ENCODE results near the gene VSTM4.

The VSTM4 gene

DNA sequence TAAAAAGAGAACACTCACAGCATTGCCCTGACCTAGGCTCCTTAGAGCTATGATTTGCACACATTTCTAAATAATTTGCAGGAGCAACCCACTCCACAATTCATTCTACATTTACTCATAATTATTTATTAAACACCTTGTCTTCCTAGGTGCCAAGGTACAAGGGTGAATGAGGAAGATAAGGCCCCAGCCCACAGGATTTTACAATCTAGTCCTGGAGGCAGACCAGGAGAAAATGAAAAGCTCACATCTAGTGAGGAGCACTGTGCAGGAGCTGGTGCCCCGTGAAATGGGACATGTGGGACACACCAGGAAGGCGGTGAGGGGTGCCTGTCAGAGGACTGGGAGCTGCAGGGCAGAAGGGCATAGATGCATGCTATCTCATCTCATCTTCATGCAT lies 116.0 kb downstream of the VSTM4 start:
- Histone ChIP-seq H3K4me1 (ENCODE audit: control insufficient read depth in 1 of 2, insufficient read depth in 2 of 2, low read length in 2 of 2) (no peaks in the 10 kb centered on the region), H3K36me3 (ENCODE audit: control insufficient read depth in 1 of 2, insufficient read depth in 2 of 2, low read length in 2 of 2) (no peaks in the 10 kb centered on the region), H3K27ac (ENCODE audit: low read length) (no peak overlapping the region), H3K27me3 (ENCODE audit: low read depth, low read length) (no peaks in the 10 kb centered on the region), H3K4me3 (ENCODE audit: low read depth in 1 of 2, low read length in 2 of 2) (no peak overlapping the region), H3K9me3 (ENCODE audit: control insufficient read depth in 1 of 2, low read length in 2 of 2) (no peaks in the 10 kb centered on the region)

DNA sequence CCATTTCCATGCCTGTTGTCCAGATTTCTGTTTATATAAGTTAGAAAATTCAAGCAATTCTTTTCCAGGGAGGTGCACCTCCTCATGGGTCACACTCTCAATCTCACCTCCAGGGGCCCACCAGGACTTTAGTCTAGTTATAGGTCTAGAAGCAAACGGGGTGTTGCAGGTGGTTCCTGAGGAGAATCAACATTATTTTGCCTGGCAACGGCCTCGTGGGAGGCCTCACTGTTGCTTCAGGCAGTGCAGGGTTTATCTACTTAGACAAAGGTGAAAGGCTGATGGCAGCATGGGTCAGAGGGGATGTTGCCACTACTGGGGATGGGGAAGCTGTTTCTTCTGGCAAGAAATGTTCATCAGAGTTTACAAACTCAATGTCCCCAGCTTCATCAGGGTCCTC lies 119.0 kb downstream of the VSTM4 start:
- Histone ChIP-seq H3K27me3 (ENCODE audit: low read depth, low read length) (no peaks in the 10 kb centered on the region), H3K27ac (ENCODE audit: low read length) (no peak overlapping the region), H3K9me3 (ENCODE audit: control insufficient read depth in 1 of 2, low read length in 2 of 2) (no peaks in the 10 kb centered on the region), H3K4me3 (ENCODE audit: low read depth in 1 of 2, low read length in 2 of 2) (no peak overlapping the region), H3K36me3 (ENCODE audit: control insufficient read depth in 1 of 2, insufficient read depth in 2 of 2, low read length in 2 of 2) (no peaks in the 10 kb centered on the region), H3K4me1 (ENCODE audit: control insufficient read depth in 1 of 2, insufficient read depth in 2 of 2, low read length in 2 of 2) (no peaks in the 10 kb centered on the region)

DNA sequence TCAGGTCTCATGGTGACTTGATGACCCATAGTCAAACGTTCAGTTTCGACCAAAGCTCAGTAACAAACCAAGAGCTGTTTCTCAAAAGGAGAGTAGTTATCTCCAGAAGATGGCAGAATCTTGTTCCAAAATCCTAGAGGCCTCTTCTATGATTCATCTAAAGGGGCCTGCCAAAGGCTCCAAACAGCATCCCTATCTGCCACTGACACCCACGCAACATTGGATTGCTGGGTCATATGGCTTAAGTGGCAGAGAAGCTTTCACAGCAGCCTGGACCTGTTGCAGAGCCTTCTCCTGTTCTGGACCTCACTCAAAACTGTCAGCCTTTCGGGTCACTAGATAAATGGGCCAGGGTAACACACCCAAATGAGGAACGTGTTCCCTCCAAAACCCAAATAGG lies 121.7 kb downstream of the VSTM4 start:
- H3K27me3 ChIP-seq (ENCODE audit: low read depth, low read length), result no peaks in the 10 kb centered on the region
- no peaks in the 10 kb centered on the region for H3K36me3 ChIP-seq (ENCODE audit: control insufficient read depth in 1 of 2, insufficient read depth in 2 of 2, low read length in 2 of 2)
- no peak overlapping the region for H3K27ac ChIP-seq (ENCODE audit: low read length)
- no peaks in the 10 kb centered on the region for H3K4me1 ChIP-seq (ENCODE audit: control insufficient read depth in 1 of 2, insufficient read depth in 2 of 2, low read length in 2 of 2)
- no peak overlapping the region for H3K4me3 ChIP-seq (ENCODE audit: low read depth in 1 of 2, low read length in 2 of 2)
- no peaks in the 10 kb centered on the region for H3K9me3 ChIP-seq (ENCODE audit: control insufficient read depth in 1 of 2, low read length in 2 of 2)

DNA sequence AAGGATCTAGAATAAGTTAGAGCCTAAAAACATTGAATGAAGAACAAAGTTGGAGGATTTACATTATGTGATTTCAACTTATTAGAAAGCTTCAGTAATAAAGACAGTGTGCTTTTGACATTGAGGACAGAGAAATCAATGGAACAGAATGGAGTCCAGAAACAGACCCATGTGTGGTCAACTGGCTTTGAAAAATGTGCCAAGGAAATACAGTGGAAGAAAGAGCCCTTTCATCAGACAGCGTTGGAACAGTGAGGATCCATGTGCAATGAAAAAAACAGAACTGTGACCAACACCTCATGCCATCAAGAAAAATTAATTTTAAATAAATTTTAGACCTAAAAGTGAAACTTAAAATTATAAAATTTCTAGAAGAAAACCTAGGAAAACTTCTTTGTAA lies 125.1 kb downstream of the VSTM4 start:
- H3K9me3 ChIP-seq (ENCODE audit: control insufficient read depth in 1 of 2, low read length in 2 of 2), result no peaks in the 10 kb centered on the region
- H3K27ac ChIP-seq (ENCODE audit: low read length), result no peak overlapping the region
- no peaks in the 10 kb centered on the region for H3K36me3 ChIP-seq (ENCODE audit: control insufficient read depth in 1 of 2, insufficient read depth in 2 of 2, low read length in 2 of 2)
- H3K4me3 ChIP-seq (ENCODE audit: low read depth in 1 of 2, low read length in 2 of 2), result no peak overlapping the region
- no peaks in the 10 kb centered on the region for H3K4me1 ChIP-seq (ENCODE audit: control insufficient read depth in 1 of 2, insufficient read depth in 2 of 2, low read length in 2 of 2)
- H3K27me3 ChIP-seq (ENCODE audit: low read depth, low read length), result no peaks in the 10 kb centered on the region

DNA sequence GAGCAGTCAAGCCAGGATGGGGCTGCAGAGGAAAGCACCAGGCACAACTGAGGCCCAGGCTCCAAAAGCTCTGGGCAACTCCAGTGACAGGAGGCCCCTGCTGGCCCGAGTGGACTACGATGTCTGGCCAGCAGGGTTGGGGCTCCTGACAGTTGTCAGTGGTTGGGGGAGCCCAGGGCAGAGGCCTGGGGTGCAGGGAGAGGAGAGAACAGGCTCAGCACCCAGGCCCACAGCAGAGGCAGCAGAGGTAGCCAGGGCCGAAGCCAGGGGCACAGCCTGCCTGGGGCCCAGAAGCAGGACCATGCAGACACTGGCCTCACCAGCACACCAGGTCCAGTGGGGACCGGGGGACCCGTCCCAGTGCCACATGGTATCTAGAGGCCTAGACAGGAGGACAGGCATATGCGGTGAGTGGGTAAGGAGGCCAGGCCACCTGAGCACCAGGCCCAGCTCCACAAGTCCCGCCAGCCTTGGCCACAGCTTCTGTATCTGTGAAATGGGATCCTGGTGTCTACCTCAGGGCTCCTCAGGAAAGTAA lies 129.6 kb downstream of the VSTM4 start:
- Histone ChIP-seq H3K9me3 (ENCODE audit: control insufficient read depth in 1 of 2, low read length in 2 of 2) (no peaks in the 10 kb centered on the region), H3K36me3 (ENCODE audit: control insufficient read depth in 1 of 2, insufficient read depth in 2 of 2, low read length in 2 of 2) (no peaks in the 10 kb centered on the region), H3K27ac (ENCODE audit: low read length) (no peak overlapping the region), H3K4me1 (ENCODE audit: control insufficient read depth in 1 of 2, insufficient read depth in 2 of 2, low read length in 2 of 2) (no peaks in the 10 kb centered on the region), H3K27me3 (ENCODE audit: low read depth, low read length) (no peaks in the 10 kb centered on the region), H3K4me3 (ENCODE audit: low read depth in 1 of 2, low read length in 2 of 2) (no peak overlapping the region)

DNA sequence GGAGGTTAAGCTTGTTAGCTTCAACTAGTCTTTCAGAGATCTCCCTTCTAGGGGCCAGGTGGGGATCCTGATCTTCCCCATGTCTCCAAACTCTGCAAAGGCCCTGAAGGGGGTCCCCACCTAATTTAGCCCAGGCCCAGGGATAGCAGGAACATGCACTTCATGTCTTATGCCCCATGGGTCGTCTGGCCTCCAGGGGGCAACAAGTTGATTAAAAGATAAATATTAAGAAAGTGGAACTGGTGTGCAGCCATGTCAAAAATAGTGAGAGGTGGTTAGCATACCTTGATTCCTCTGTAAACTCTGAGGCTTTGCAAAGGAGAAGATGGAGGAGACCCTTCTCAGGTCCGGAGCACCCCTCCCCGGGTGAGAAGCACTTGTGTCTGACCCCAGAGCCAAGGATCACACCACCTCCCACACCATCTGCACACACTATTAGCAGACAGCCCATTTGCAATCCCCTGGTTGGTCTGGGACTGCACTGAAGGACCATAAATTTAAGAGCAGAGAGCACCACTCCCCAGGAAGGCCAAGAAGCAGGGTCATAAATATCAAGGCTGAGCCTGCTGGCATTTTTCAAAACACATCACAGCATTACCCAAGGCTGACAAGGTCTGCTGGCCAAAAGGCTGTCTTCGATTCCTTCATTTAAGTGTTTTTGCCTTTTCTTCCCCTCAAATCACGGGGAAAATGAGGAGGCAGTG lies 131.5 kb downstream of the VSTM4 start:
- Histone ChIP-seq H3K9me3 (ENCODE audit: control insufficient read depth in 1 of 2, low read length in 2 of 2) (no peaks in the 10 kb centered on the region), H3K27ac (ENCODE audit: low read length) (no peak overlapping the region), H3K27me3 (ENCODE audit: low read depth, low read length) (no peaks in the 10 kb centered on the region), H3K36me3 (ENCODE audit: control insufficient read depth in 1 of 2, insufficient read depth in 2 of 2, low read length in 2 of 2) (no peaks in the 10 kb centered on the region), H3K4me1 (ENCODE audit: control insufficient read depth in 1 of 2, insufficient read depth in 2 of 2, low read length in 2 of 2) (no peaks in the 10 kb centered on the region), H3K4me3 (ENCODE audit: low read depth in 1 of 2, low read length in 2 of 2) (no peak overlapping the region)

DNA sequence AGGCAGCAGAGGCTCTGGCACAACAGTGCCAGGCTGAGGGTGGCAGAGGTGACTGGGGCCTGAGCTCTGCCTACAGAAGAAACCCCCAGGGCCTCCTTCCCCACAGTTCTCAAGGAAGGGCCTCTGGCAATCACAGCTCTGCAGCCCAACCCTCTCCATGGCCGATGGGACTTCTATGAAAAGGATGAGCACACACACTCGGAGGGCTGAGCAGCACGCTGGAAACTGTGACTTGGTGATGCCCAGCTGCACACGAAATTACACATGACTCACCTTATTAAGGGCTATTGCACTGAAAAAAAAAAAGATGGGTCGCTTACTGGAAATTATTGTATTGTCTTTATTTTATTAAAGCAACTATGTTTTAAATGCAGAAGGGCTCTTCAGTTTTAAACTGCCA lies 132.7 kb downstream of the VSTM4 start:
- no peaks in the 10 kb centered on the region for H3K36me3 ChIP-seq (ENCODE audit: control insufficient read depth in 1 of 2, insufficient read depth in 2 of 2, low read length in 2 of 2)

DNA sequence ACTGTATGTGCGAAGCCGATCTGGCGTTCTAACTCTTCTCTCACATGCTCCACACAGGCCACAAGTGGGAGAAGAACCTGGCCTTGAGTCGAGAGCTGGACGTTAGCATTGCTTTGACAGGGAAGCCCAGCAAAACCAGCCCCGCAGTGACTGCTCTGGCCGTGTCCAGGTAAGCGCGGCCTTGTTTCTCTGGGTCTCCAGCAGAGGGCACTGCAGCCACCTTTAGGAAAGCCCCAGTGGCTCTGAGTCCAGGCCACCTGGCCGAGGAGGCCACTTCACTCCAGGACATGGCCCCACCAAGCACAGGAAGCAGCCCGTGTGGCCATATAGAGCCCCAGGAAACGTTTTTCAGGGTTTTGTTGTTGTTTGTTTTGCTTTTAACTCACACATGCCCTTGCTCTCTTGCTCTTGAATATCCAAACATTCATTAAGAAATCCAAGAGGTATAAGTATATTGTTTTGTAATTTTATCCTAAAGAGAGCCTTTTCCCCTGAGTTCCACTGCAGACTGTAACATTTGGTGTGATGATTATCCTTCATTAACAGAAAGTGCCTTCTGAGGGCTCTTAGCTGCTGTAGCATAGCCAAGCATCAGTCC lies 133.9 kb downstream of the VSTM4 start:
- H3K4me3 ChIP-seq (ENCODE audit: low read depth in 1 of 2, low read length in 2 of 2), result no peak overlapping the region
- H3K27ac ChIP-seq (ENCODE audit: low read length), result no peak overlapping the region
- H3K4me1 ChIP-seq (ENCODE audit: control insufficient read depth in 1 of 2, insufficient read depth in 2 of 2, low read length in 2 of 2), result no peaks in the 10 kb centered on the region
- no peaks in the 10 kb centered on the region for H3K9me3 ChIP-seq (ENCODE audit: control insufficient read depth in 1 of 2, low read length in 2 of 2)
- no peaks in the 10 kb centered on the region for H3K36me3 ChIP-seq (ENCODE audit: control insufficient read depth in 1 of 2, insufficient read depth in 2 of 2, low read length in 2 of 2)
- no peaks in the 10 kb centered on the region for H3K27me3 ChIP-seq (ENCODE audit: low read depth, low read length)

More for the DNA sequence above, 132.7 kb downstream of the VSTM4 start:
- Histone ChIP-seq H3K4me3 (ENCODE audit: low read depth in 1 of 2, low read length in 2 of 2) (no peak overlapping the region), H3K27ac (ENCODE audit: low read length) (no peak overlapping the region), H3K4me1 (ENCODE audit: control insufficient read depth in 1 of 2, insufficient read depth in 2 of 2, low read length in 2 of 2) (no peaks in the 10 kb centered on the region), H3K27me3 (ENCODE audit: low read depth, low read length) (no peaks in the 10 kb centered on the region), H3K9me3 (ENCODE audit: control insufficient read depth in 1 of 2, low read length in 2 of 2) (no peaks in the 10 kb centered on the region)

DNA sequence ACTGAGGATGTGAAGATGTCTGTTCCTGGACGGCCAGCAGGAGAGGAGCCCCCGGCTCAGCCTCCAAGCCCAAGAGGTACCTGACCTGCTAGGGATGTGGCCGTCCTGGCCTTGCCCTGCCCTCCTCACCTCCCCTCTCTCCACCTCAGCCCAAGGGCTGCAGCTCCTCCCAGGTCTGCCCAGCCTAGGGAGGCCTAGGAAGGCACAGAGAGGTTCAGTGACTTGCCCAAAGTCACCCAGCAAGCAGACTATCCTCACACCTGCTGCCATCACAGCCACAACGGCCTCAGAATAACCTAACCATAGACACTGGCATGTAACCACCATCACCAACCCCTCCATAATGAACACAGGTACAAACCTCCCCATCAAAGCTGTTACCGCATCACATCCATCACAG lies 137.0 kb downstream of the VSTM4 start:
- Histone ChIP-seq H3K27me3 (ENCODE audit: low read depth, low read length) (no peaks in the 10 kb centered on the region), H3K36me3 (ENCODE audit: control insufficient read depth in 1 of 2, insufficient read depth in 2 of 2, low read length in 2 of 2) (no peaks in the 10 kb centered on the region), H3K27ac (ENCODE audit: low read length) (no peak overlapping the region), H3K4me3 (ENCODE audit: low read depth in 1 of 2, low read length in 2 of 2) (no peak overlapping the region), H3K9me3 (ENCODE audit: control insufficient read depth in 1 of 2, low read length in 2 of 2) (no peaks in the 10 kb centered on the region), H3K4me1 (ENCODE audit: control insufficient read depth in 1 of 2, insufficient read depth in 2 of 2, low read length in 2 of 2) (no peaks in the 10 kb centered on the region)

DNA sequence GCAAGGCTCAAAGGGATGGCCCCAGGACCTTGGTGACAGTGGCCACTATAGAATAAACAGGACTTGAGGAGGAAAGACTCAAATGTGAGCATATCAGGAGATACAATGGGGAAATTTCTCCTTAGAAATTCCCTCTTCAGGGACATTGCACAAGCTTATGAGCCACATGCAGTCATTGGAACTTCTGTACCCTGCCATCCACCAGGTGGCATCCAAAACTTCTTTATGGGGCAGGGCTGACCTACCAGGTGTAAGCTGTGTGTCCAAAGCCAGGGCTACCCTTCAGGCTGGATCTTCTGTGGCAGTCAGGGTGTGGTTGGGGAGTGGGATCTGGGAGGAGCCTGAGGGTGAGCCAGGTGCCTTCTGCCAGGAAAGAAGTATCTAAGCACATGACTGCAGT lies 139.1 kb downstream of the VSTM4 start:
- Histone ChIP-seq H3K9me3 (ENCODE audit: control insufficient read depth in 1 of 2, low read length in 2 of 2) (no peaks in the 10 kb centered on the region), H3K4me1 (ENCODE audit: control insufficient read depth in 1 of 2, insufficient read depth in 2 of 2, low read length in 2 of 2) (no peaks in the 10 kb centered on the region), H3K27me3 (ENCODE audit: low read depth, low read length) (no peaks in the 10 kb centered on the region), H3K27ac (ENCODE audit: low read length) (no peak overlapping the region), H3K4me3 (ENCODE audit: low read depth in 1 of 2, low read length in 2 of 2) (no peak overlapping the region), H3K36me3 (ENCODE audit: control insufficient read depth in 1 of 2, insufficient read depth in 2 of 2, low read length in 2 of 2) (no peaks in the 10 kb centered on the region)

DNA sequence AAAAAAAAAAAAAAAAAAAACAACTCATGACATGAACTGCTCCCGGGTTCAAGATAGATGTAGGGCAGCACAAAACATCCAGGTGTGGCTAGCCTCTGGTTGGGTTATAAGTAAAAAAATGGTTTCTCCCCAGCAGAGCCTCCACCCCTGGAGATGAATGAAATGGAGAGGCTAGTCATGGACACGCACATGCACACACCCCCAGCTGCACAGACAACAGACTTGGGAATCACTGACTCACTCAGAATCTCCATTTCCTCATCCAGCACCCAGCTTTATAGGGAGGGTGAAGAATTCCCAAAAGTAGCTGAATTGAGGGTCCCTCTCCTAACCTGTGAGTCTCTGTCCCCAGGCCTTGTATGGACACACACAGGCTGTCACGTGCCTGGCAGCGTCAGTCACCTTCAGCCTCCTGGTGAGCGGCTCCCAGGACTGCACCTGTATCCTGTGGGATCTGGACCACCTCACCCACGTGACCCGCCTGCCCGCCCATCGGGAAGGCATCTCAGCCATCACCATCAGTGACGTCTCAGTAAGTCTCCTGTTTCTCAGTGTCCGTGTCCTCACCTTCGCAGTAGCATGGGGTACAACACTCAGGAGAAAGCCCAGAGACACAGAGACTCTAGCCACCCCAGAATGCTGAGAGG lies 140.7 kb downstream of the VSTM4 start:
- H3K9me3 ChIP-seq (ENCODE audit: control insufficient read depth in 1 of 2, low read length in 2 of 2), result no peaks in the 10 kb centered on the region
- no peaks in the 10 kb centered on the region for H3K27me3 ChIP-seq (ENCODE audit: low read depth, low read length)
- H3K27ac ChIP-seq (ENCODE audit: low read length), result no peak overlapping the region
- H3K36me3 ChIP-seq (ENCODE audit: control insufficient read depth in 1 of 2, insufficient read depth in 2 of 2, low read length in 2 of 2), result no peaks in the 10 kb centered on the region
- H3K4me1 ChIP-seq (ENCODE audit: control insufficient read depth in 1 of 2, insufficient read depth in 2 of 2, low read length in 2 of 2), result no peaks in the 10 kb centered on the region
- H3K4me3 ChIP-seq (ENCODE audit: low read depth in 1 of 2, low read length in 2 of 2), result no peak overlapping the region

Measured in muscle layer of duodenum (tissue), 2 donors.